ENCODE measurements around the gene TARS2. TPM values are rescaled to one million over a fixed set of nuclear protein-coding genes. Genes with fewer than 3 reads are reported as not detected.

The TARS2 gene
- total and polyA plus RNA-seq, 10 of the 15 experiments (the other 5 are each of a cell fraction or from before 2014, with no cell fraction given): 11.0 to 51.8 (median 45.2) TPM

DNA sequence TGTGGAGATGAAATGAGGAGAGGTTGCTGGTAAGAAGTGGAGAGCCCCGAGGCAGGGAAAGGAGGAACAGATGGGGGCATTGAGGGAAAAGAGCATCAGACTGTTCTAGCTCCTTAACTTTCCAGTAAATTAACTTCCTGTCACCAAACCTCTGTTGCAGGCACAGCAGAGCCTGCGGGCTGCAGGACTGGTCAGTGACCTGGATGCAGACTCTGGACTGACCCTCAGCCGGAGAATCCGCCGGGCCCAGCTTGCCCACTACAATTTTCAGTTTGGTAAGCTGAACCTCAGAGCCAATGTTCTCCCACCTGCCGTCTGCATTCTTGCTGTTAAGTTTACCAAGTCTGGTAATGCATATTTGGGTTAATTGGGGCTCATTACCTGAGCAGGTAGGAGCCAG is 18.2 kb downstream of the TARS2 start:
- no peaks in the 10 kb centered on the region for H3K79me2 ChIP-seq (ENCODE audit: control insufficient read depth, insufficient read depth, low read length)
- no peak for TF ChIP-seq ASH2L (IDR thresholded peaks at IDR 0.05; ENCODE audit: borderline replicate concordance, low read depth)
- no peak for TF ChIP-seq EZH2 (IDR thresholded peaks at IDR 0.05; ENCODE audit: borderline replicate concordance, control insufficient read depth, low read depth, low read length)
- H3K27me3 ChIP-seq (replicated peaks in 1 of 2; ENCODE audit: control insufficient read depth in 2 of 2, insufficient read depth in 2 of 2, low read length in 1 of 2): no peaks in the 10 kb centered on the region
- in situ Hi-C loops (cut with MboI): no loop called here
- H3K36me3 ChIP-seq (ENCODE audit: control insufficient read depth in 2 of 2, insufficient read depth in 2 of 2, low read length in 1 of 2): peaks cover 6 to 9% of the 10 kb centered on the region in 2 experiments
- H3K9me3 ChIP-seq (replicated peaks; ENCODE audit: control insufficient read depth, insufficient read depth, low read length): no peaks in the 10 kb centered on the region
- H3K9ac ChIP-seq (ENCODE audit: control insufficient read depth, insufficient read depth, low read length): no peak overlapping the region
- SMC1A ChIA-PET (ENCODE audit: uncharacterized antibody, unreplicated experiment): no interaction called here
- intact Hi-C loops (cut with micrococcal nuclease; ENCODE audit: unreplicated experiment): no loop called here
- no TSS peak for BruUV-seq (replicated peaks)
- no peaks in the 10 kb centered on the region for H4K20me1 ChIP-seq (ENCODE audit: control insufficient read depth, insufficient read depth)
- 85% methylated on average over 6 of the region's 6 CpGs for WGBS (ENCODE audit: insufficient coverage, insufficient replicate concordance, low lambda C conversion rate, missing lambda C conversion rate)
- H2AFZ ChIP-seq (ENCODE audit: control insufficient read depth, low read depth, low read length): no peak overlapping the region
- ATAC-seq (no peak), DNase-seq (ENCODE audit: low read depth, low spot score) (no peak), FAIRE-seq (no peak)
- no peak overlapping the region for H3K4me2 ChIP-seq (ENCODE audit: control insufficient read depth, insufficient read depth)
- peaks cover 2% of the 10 kb centered on the region for H3K4me1 ChIP-seq (ENCODE audit: control insufficient read depth, insufficient read depth, low read length)
- no peak overlapping the region for H3K4me3 ChIP-seq
- no peak overlapping the region for H3K27ac ChIP-seq (ENCODE audit: control insufficient read depth, insufficient read depth)
- CTCF ChIA-PET: interaction anchor here (1.1 kb wide), 1 partner anchor 10 kb away, joined by 4 read pairs; the partner anchor contains the start of gene FALEC
- RAD21 ChIA-PET (ENCODE audit: unreplicated experiment): no interaction called here
- POLR2A ChIA-PET: no interaction called here

DNA sequence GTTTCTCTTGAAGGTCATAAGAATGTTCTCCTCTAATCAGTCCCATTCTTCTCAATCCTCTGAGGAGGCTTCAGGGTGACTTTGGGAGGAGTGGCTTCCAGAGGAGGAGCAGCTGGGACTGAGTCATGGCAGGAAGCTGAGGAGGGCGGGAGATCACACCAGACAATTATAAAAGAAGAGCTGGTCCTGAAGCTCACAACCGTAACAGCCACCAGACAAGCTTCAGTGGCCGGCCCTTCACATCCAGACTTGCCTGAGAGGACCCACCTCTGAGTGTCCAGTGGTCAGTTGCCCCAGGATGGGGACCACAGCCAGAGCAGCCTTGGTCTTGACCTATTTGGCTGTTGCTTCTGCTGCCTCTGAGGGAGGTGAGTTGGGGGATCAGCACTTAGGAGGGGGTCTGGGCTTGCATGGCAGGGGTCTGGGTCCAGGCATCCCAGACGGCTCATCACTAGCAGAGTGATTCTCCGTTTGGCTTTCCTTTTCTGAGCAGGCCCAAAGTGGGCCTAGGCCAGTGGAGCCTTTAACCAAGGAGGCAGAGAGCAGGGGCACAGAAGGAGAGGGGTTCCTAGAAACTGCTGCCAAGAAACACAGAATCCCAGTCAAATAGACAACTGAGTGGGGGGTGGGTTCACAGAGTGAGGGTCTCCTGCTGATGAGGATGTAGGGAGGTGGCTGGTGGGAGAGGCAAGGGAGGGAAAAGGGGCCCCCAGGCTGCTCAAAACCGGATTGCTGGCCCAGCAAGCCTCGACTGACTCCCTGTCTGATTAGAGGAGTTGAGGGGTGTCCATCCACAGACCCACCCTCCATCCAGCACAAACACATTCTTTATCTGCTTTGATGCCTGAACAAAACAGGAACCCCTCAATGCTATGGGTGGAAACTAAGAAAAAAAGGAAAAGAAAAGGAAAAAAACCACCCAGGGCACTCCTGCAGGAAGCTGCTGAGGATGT is 21.0 kb downstream of the TARS2 start, which contains the start of gene ECM1:
Gene ECM1 (plus strand): TSS at position 198 of the 953 bp plus-strand sequence. CDS start 101 bp downstream, at position 299.
- no peaks in the 10 kb centered on the region for H3K79me2 ChIP-seq (ENCODE audit: control insufficient read depth, insufficient read depth, low read length)
- H3K4me2 ChIP-seq (ENCODE audit: control insufficient read depth, insufficient read depth): no peak within 1 kb of the TSS
- TF ChIP-seq POLR2A (IDR thresholded peaks at IDR 0.05; ENCODE audit: low read depth, low read length) (0 out of 2 replicates have a peak, but pooled peaks have one; percentile 22), RELA (IDR thresholded peaks at IDR 0.05; ENCODE audit: borderline replicate concordance, partially characterized antibody) (no peak), WRNIP1 (IDR thresholded peaks at IDR 0.05; ENCODE audit: borderline replicate concordance, low read depth, low read length) (no peak), ZNF384 (IDR thresholded peaks at IDR 0.05; ENCODE audit: borderline replicate concordance, low read depth, low read length) (no peak)
- H3K36me3 ChIP-seq (ENCODE audit: control insufficient read depth in 2 of 2, insufficient read depth in 2 of 2, low read length in 1 of 2): peaks cover 6 to 9% of the 10 kb centered on the region in 2 experiments
- RAD21 ChIA-PET (ENCODE audit: unreplicated experiment): no interaction called here
- BruUV-seq (replicated peaks): no TSS peak
- CTCF ChIA-PET: no interaction called here
- no peak within 1 kb of the TSS for H2AFZ ChIP-seq (ENCODE audit: control insufficient read depth, low read depth, low read length)
- H3K27me3 ChIP-seq (replicated peaks in 1 of 2; ENCODE audit: control insufficient read depth in 2 of 2, insufficient read depth in 2 of 2, low read length in 1 of 2): no peaks in the 10 kb centered on the region
- 68% methylated on average over 7 of the region's 7 CpGs for WGBS (ENCODE audit: insufficient coverage, insufficient replicate concordance, low lambda C conversion rate, missing lambda C conversion rate)
- DNase-seq (ENCODE audit: low read depth, low spot score) (no peak), ATAC-seq (no peak), FAIRE-seq (no peak)
- peaks cover 6% of the 10 kb centered on the region for H3K4me1 ChIP-seq (ENCODE audit: control insufficient read depth, insufficient read depth, low read length)
- H4K20me1 ChIP-seq (ENCODE audit: control insufficient read depth, insufficient read depth): no peaks in the 10 kb centered on the region
- in situ Hi-C loops (cut with MboI) (no loop called here), intact Hi-C loops (cut with micrococcal nuclease; ENCODE audit: unreplicated experiment) (no loop called here)
- no peaks in the 10 kb centered on the region for H3K9me3 ChIP-seq (replicated peaks; ENCODE audit: control insufficient read depth, insufficient read depth, low read length)
- H3K4me3 ChIP-seq: no peak within 1 kb of the TSS
- H3K9ac ChIP-seq (ENCODE audit: control insufficient read depth, insufficient read depth, low read length): no peak within 1 kb of the TSS
- no peak within 1 kb of the TSS for H3K27ac ChIP-seq (ENCODE audit: control insufficient read depth, insufficient read depth)
- SMC1A ChIA-PET (ENCODE audit: uncharacterized antibody, unreplicated experiment): interaction anchor here (1.2 kb wide), 1 partner anchor 8 kb away, joined by 3 read pairs; no protein-coding TSS in a partner anchor
- POLR2A ChIA-PET: no interaction called here

All from GM12878 (cell line).